OCI-LY3 (cell line): ENCODE measurements around the gene CBLL2.

ENCODE experiments used
- CTCF ChIP-seq: fragments of 200-600, 300-600 bp; sonication (generic); IDR thresholded peaks from 2 replicates; pipeline ENCODE4 v1.5.1; 2014; ENCODE audit warnings: antibody characterized with exemption, low read length, low read depth
- EZH2phosphoT487 ChIP-seq: fragments of 200-600 bp; shearing (Covaris generic); IDR thresholded peaks from 2 replicates; pipeline ENCODE4 v1.6.1; 2018; ENCODE audit warnings: antibody characterized with exemption, mixed run types, low read depth

DNA sequence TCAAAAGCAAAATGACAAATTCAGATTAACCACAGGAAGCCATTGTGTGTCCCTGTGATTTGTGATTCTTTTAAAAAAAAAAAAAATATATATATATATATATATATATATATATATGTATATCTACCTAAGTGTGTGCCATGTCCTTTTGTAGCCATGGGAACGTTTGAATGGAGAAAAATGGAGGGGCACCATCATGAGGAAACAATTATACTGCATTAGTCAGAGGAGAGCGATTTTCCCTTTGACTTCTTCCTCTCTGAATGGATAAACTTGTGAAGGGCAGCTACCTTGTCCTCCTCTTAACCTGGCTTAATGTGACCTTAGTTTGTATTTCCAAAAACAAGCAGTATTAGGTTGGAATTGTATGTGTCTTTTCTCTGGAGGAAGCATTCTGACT lies 23.3 kb upstream of the CBLL2 start:
- TF ChIP-seq CTCF (no peak), EZH2phosphoT487 (no peak)
